Osteoblast (primary cell): Measurements from ENCODE around the gene KRTAP5-2. TPM values are rescaled to one million over a fixed set of nuclear protein-coding genes. Genes with fewer than 3 reads are reported as not detected.

ENCODE experiments used
- DNase-seq: peaks from one replicate; pipeline ENCODE4 v3.0.0; 2011; ENCODE audit warnings: low spot score, mixed read lengths; ENCODE audit not compliant: insufficient read length; ENCODE audit errors: missing footprints
- H2AFZ ChIP-seq: 2 replicates; pipeline ENCODE4 v1.6.0; 2011; ENCODE audit warnings: mild to moderate bottlenecking, low read length
- H3K27ac ChIP-seq: 2 replicates; pipeline ENCODE4 v1.5.1; 2011; ENCODE audit warnings: mild to moderate bottlenecking, low read depth, low read length, moderate library complexity
- H3K27me3 ChIP-seq: 2 replicates; pipeline ENCODE4 v1.6.0; 2012; ENCODE audit warnings: mild to moderate bottlenecking, control low read depth, inconsistent platforms, low read length, moderate library complexity; ENCODE audit not compliant: insufficient read depth
- H3K36me3 ChIP-seq: 2 replicates; pipeline ENCODE4 v1.5.1; 2011; ENCODE audit warnings: mild to moderate bottlenecking, low read length, control low read depth, moderate library complexity; ENCODE audit not compliant: insufficient read depth
- H3K4me1 ChIP-seq: 2 replicates; pipeline ENCODE4 v1.5.1; 2011; ENCODE audit warnings: mild to moderate bottlenecking, low read length, control low read depth, moderate library complexity; ENCODE audit not compliant: insufficient read depth
- H3K4me2 ChIP-seq: 2 replicates; pipeline ENCODE4 v1.6.0; 2011; ENCODE audit warnings: mild to moderate bottlenecking, low read length; ENCODE audit not compliant: insufficient read depth
- H3K4me3 ChIP-seq: fragments of 200-600 bp; sonication (generic); 3 replicates; pipeline ENCODE4 v1.5.1; 2012; ENCODE audit warnings: mild to moderate bottlenecking, low read length, inconsistent platforms; ENCODE audit not compliant: insufficient read depth
- H3K79me2 ChIP-seq: 2 replicates; pipeline ENCODE4 v1.6.0; 2012; ENCODE audit warnings: mild to moderate bottlenecking, low read length, control low read depth, inconsistent platforms; ENCODE audit not compliant: insufficient read depth
- H3K9me3 ChIP-seq: 2 replicates; pipeline ENCODE4 v1.5.1; 2011; ENCODE audit warnings: low read depth, low read length, control low read depth
- H4K20me1 ChIP-seq: 2 replicates; pipeline ENCODE4 v1.6.0; 2012; ENCODE audit warnings: mild to moderate bottlenecking, low read length, control low read depth; ENCODE audit not compliant: insufficient read depth
- CTCF ChIP-seq: IDR thresholded peaks from 2 replicates; pipeline ENCODE4 v1.5.1; 2011; ENCODE audit warnings: mild to moderate bottlenecking, low read depth, low read length, moderate library complexity; ENCODE audit errors: extremely low read depth
- total RNA-seq: library from RNA; depleted of rRNA; stranded (reverse); fragments of >200 nt; gene quantifications from 2 replicates; pipeline ENCODE4 v1.2.3, GENCODE V29; 2012

The KRTAP5-2 gene
- total RNA-seq, 1 donor = not detected

GRCh38 chr11:1570531-1570895 is 27.6 kb downstream of the KRTAP5-2 start:
- H3K27me3 ChIP-seq = peaks cover 28% of the 10 kb centered on the region
- no peak overlapping the region for H2AFZ ChIP-seq
- TF ChIP-seq CTCF = no peak
- H3K27ac ChIP-seq = no peak overlapping the region
- H3K4me3 ChIP-seq = peak overlapping the region; percentile 72
- H4K20me1 ChIP-seq = peaks cover 23% of the 10 kb centered on the region
- no peaks in the 10 kb centered on the region for H3K4me1 ChIP-seq
- H3K36me3 ChIP-seq = no peaks in the 10 kb centered on the region
- peak; percentile 47 for DNase-seq
- H3K4me2 ChIP-seq = peak overlapping the region; percentile 65
- H3K79me2 ChIP-seq = no peaks in the 10 kb centered on the region
- H3K9me3 ChIP-seq = no peaks in the 10 kb centered on the region

- H3K4me2 ChIP-seq = no peak overlapping the region
These were observed 28.1 kb downstream of the KRTAP5-2 start for GRCh38 chr11:1570001-1570453.

GRCh38 chr11:1569251-1569780 is 28.8 kb downstream of the KRTAP5-2 start:
- Histone ChIP-seq H3K27me3 (peaks cover 20% of the 10 kb centered on the region), H3K27ac (no peak overlapping the region), H3K4me1 (no peaks in the 10 kb centered on the region), H3K9me3 (no peaks in the 10 kb centered on the region), H3K4me3 (no peak overlapping the region), H2AFZ (no peak overlapping the region), H3K79me2 (no peaks in the 10 kb centered on the region), H3K36me3 (no peaks in the 10 kb centered on the region), H3K4me2 (no peak overlapping the region), H4K20me1 (peaks cover 29% of the 10 kb centered on the region)
- TF ChIP-seq CTCF = no peak
- peak; percentile 77 for DNase-seq

More at GRCh38 chr11:1570001-1570453, 28.1 kb downstream of the KRTAP5-2 start:
- Histone ChIP-seq H3K4me1 (no peaks in the 10 kb centered on the region), H3K9me3 (no peaks in the 10 kb centered on the region), H2AFZ (no peak overlapping the region), H4K20me1 (peaks cover 24% of the 10 kb centered on the region), H3K36me3 (no peaks in the 10 kb centered on the region), H3K27ac (no peak overlapping the region), H3K27me3 (peaks cover 24% of the 10 kb centered on the region), H3K79me2 (no peaks in the 10 kb centered on the region), H3K4me3 (no peak overlapping the region)
- peak; percentile 71 for DNase-seq
- no peak for TF ChIP-seq CTCF

GRCh38 chr11:1568441-1568911 is 29.6 kb downstream of the KRTAP5-2 start:
- peak; percentile 67 for DNase-seq
- Histone ChIP-seq H3K4me3 (no peak overlapping the region), H3K27me3 (peaks cover 12% of the 10 kb centered on the region), H3K27ac (no peak overlapping the region), H3K4me1 (no peaks in the 10 kb centered on the region), H2AFZ (no peak overlapping the region), H3K79me2 (no peaks in the 10 kb centered on the region), H4K20me1 (peaks cover 33% of the 10 kb centered on the region), H3K9me3 (no peaks in the 10 kb centered on the region), H3K36me3 (no peaks in the 10 kb centered on the region), H3K4me2 (no peak overlapping the region)
- TF ChIP-seq CTCF = no peak
